ENCODE measurements around the gene FAM83D.
"Not testable (repeated sequence)": the region's sequence is repeated elsewhere in the genome, so short reads cannot be mapped to it uniquely, and the experiment has no call there.

The FAM83D gene

DNA sequence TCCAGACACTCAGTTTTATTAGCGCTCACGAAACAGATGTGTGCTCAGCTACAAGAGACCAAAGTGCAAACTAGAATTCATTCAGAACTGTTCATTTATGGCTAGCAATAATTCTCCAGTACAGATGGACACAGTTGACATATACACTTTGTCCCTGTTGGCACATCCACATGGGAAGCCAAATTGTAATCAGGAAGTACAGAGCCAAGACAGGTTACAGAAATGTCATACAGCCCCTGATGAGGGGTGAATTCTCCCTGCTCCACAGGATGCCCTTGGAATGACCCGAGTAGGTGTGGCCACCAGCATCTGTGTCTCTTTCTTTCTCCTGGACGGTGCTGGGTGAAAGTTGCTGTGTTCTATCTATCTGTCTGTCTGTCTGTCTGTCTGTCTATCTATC is 43.5 kb downstream of the FAM83D start:
- DNase-seq: no peak

DNA sequence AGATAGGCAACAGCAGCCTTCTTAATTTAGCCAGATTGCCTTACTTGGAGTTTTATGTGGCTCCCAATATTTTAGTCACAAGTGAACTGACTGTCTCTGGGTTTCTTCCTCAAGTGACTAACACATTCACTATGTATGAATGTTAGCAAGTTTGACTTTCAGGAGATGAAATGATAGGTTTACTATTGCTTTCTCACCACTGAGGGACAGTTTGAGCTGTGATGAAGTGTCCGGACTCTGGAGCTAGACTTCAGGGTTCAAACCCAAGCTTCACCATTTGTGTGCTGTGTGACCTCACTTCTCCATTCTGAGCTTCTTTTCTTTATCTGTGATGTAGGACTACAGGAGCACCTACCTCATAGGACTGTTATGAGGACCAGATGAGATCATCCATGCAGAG is 44.1 kb downstream of the FAM83D start:
- no peak for DNase-seq

DNA sequence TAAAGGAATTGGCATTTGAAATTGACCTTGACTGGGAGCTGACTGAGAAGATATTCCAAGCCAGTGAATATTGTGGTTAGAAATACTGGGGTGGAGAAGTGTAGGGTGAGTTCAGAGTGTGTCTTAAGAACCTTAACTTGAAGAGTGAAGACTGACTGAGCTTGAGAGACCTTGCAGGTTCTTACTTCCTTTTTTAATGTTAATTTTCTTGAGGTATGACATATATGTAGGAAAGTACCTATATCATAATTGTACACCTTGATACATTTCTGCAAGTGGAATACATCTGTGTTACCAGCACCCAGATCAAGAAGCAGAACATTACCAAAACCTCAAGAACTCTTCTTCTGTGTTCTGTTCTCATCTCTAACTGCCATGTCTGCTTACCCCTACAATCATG is 46.9 kb downstream of the FAM83D start:
- no peak for DNase-seq

DNA sequence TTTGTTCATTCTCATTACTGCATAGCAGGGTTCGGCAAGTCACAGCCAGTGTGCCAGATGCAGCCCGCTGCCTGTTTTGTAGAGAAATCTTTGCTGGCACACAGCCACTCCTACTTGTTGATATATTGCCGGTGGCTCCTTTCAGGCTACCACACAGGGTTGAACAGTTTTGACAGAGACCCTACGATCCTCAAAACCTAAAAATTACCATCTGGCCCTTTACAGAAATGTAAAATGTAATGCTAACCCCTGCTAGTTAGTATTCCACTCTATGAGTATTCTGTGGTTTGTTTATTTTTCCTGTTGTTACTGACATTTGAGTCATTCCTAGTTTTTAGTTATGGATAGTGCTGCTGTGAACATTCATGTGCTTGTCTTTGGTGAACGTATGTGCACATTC is 47.4 kb downstream of the FAM83D start:
- no peak for DNase-seq

DNA sequence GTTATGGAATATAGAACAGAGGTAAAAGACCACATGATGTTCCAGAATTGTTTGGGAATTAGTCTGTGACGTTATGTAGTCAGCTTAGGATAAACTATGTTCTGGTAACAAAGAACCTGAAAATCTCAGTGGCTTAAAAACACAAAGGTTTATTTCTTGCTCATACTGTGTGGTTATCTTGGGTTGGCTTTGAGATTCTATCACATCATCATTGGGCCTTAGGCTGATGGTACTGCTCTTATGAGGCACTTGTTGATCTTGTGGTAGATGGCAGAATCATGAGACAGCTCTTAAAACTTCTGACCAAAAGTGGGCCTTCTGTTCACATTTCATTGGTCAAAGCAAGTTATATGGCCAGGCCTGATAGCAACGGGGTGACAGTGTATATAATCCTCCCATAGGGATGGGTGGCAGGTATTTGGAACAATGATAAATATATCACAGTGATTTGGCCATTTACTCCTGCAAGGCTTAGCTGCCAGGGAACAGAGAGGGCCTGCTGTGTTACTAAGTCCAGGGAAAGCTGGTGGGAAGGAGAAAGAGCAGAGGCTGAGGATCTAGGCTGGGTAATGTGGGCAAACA is 49.4 kb downstream of the FAM83D start:
- DNase-seq: no peak

DNA sequence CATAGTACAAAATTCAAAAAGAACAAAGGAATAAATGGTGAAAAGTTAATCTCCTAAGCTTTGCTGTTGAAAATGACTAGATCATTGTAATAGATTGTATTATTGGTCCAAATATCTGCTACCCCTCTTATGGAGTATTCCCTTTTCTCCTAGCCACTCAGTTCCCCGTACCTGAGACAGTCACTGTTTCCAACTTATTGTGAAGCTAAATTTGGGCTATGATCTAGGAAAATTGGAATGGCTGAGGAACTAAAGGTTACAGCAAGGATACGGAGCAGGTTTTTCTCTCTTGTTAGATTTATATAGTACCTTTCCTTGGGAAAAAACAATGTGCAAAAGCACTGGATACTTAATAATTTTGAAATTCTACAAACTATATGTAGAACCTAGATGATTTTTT is 53.2 kb downstream of the FAM83D start:
- no peak for DNase-seq

DNA sequence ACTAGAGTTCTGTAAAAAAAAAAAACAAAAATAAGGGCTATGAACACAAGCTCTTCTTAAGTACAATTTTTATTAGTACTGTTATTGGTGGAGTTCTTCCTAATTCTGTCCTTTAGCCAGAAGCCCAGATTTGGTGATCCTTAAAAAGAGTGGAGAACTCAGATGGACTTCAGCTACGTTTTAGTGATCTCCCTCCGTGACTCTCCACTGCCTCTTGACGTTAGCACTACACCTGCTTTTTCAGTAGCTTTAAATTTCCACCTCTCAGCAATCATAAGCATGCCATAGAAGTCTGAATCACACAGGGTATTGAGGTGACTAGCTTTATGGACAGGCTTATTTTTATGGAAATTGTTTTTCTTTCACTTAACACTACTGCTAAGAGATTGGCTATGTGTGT is 53.6 kb downstream of the FAM83D start:
- no peak for DNase-seq

DNA sequence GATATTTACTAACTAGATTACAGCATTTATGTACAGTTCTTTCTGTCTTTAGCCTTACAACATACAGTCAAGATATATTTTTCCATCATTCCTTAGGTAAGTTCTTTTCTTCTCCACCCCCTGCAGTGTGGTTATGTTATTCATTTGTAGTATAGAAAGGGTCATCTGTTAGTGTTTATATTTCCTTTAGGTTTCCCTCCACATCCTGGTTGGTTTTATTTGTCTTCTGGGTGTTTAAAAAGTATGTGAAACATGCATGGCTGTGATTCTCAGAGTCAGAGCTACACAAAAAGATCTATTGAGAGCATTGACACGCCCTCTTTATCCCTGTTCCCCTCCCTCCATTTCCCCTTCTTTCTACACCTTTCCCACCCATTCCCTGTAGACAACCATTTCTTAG is 56.1 kb downstream of the FAM83D start:
- DNase-seq: no peak

DNA sequence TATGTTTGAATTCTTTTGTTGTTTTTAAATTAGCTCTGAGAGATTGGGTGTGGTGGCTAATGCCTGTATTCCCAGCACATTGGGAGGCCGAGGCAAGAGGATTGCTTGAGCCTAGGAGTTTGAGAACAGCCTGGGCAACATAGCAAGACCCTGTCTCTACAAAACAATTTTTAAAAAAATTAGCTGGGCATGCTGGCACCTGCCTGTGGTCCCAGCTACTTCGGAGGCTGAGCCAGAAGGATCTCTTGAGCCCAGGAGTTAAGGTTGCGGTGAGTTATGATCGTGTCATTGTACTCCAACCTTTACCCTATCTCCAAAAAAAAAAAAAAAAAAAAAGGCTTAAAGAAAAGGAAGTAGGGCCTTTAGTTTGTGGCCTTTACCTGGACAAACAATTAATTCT is 58.8 kb downstream of the FAM83D start:
- no peak for DNase-seq

DNA sequence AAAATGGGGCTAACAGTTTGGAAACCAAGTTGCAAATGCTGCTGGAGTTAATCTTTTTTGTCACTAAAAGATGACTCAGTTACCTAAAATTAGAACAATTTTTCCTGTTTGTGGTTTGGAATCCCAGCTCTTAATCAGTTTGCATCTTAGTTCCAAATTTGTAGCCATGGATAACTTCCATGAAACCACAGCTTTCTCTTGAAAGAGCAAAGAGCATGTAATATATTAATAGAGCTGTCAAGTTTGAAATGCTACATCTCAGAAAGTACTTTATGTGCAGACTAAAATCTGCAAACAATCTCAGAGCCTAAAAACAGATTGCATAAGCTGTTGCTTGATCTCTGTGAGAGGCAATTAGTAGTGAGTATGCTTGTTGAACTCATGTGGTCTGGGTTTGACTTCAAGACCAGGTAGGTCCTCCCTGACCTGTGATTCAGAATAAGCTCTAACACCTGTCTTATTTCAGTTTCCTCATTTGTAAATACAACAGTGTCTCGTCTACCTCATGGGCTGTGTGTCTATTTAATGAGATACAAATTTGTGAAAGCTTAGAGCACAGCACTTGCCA is 59.5 kb downstream of the FAM83D start:
- DNase-seq: no peak

DNA sequence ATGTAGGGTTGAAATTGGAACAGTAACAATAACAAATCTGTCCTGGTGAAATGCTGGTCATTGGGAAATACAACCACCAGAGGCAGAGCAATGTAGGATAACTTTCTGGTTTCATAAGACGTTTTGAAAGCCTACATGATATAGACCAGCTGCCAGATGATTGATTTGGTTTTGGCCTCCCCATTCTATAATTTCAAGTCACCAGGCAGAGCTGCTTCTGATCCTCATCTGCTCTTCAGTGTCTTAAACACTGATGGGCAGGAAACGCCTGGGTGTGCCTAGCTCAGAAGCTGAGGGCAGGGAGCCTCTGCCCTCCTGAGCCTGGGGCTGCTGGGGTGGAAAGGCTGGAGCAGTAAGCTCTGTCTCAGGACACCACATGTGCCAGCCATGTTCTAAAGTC is 60.4 kb downstream of the FAM83D start:
- DNase-seq: no peak

DNA sequence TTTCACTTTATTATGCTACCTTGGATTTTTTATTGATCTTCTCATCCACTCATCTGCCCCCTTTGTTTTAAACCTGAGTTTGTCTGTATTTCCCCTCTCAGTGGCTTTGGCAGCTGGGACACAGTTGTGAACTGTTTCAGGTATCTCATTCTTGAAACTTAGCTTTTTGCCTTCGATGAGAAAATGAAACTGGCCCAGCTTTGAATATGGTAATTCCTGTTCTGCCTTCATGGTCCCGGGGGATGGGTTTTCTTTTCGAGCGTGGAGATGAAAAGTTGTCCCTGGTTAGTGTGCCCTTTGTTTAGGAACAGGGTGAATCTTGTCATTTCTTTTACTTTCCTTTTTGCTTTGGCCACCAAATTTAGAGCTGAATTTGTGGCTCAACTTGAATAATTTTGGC is 61.6 kb downstream of the FAM83D start:
- no peak for DNase-seq

DNA sequence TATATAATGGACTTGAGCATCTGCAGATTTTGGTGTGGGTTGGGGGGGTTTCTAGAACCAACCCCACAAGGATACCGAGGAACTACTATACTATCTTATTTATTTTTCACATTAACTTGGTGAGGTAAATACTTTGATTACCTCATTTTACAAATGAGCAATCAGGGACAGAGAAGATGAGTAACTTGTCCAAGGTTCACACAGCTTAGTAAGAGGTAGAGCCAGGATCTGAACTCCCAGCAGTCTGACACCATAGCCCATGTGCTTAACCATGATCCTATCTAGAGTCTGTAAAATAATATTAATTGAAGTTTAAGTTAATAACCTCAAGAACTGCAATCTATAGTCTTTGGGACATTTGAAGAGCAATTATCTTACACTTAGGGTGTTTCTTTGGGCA is 64.5 kb downstream of the FAM83D start:
- no peak for DNase-seq

DNA sequence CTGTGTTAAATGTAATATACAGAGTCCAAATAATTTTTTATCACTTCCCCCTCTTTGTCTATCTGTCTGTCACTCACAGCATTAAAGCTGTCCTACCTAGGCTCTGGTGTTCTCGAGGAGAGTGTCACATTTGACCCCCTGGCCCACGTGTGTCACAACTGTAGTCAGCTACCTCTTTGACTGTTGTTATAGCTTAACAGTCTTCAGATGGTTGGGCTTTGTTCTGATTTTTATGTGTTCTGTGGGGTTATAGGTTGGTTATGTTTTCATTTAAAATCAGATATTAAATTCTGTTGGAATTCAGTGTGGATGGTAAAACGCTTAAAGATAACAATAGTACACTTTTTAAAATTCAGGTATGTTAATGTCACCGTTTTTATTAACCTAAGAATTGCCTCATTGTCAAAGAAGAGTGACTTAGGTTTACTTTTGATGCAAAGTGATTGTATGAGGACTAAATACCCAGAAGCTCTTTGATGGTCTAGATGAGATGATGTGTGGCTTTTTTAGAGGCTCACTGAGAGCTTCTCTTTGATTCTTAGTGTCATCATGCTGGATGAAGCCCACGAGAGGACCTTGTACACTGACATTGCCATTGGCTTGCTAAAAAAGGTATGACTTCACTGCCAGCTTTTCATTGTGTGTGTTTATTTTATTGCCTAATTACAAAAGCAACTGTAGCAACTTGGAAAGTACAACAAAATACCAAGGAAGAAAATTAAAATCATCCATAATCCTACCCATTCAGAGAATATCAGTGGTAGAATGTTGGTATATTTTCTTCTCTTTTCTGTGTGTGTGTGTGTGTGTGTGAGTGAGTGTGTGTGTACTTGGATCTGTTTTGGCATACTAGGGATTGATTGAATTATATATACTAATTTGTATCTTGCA is 65.8 kb downstream of the FAM83D start:
- DNase-seq: no peak

DNA sequence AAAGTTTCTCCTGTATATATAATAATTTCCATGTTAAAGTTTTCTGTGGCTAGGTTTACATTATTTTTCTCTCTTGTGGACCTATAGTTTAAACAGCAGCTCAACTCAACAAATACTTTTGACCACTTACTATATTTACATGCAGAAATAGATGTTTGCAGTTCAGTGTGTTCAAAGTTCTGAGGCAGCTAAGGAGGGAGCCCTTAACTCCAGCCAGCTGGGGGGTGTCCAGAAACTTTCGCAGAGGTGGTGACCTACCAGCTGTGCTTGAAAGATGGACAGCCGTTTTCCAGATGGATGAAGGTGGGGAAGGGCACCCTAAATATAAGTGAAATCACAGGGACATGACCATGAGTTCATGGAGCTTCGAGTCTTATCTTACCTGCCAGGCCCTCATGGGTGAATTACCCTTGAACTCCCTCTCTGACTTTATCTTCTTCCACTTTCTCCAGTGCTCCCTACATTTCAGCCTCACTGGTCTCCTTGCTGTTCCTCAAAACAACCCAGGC is 69.4 kb downstream of the FAM83D start:
- DNase-seq: no peak

DNA sequence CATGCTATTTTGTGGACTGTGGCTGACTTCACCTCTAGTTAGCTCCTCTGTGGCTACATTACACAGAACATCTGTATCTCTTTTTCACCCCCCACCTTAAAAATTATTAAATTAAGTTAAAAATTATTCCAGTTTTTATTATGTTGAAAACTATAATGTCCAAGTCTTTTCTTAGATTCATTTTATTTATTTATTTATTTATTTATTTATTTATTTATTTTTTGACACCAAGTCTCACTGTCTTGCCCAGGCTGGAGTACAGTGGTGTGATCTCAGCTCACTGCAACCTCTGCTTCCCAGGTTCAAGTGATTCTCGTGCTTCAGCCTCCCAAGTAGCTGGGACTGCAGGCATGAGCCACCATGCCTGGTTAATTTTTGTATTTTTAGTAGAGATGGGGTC is 70.6 kb downstream of the FAM83D start:
- not testable (repeated sequence) for DNase-seq

DNA sequence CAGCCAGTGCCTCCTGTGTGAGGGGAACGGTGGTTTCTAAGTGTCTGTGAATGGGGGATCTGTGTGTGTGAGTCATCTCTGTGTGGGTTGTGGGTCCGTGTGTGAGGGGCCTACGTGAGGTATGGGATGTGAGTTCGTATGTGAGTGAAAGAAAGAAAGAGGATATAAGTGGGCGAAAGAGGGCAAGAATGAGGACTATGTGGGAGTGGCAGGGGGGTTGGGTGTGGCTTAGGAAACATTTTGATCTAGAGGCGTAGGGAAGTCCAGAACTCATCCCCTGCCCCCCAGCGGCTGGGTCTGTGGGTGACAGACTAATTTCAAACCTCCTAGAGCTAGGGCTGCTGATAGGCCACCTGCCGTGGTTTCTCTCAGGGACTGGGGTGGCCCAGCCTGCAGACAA is 71.4 kb downstream of the FAM83D start:
- DNase-seq: no peak

DNA sequence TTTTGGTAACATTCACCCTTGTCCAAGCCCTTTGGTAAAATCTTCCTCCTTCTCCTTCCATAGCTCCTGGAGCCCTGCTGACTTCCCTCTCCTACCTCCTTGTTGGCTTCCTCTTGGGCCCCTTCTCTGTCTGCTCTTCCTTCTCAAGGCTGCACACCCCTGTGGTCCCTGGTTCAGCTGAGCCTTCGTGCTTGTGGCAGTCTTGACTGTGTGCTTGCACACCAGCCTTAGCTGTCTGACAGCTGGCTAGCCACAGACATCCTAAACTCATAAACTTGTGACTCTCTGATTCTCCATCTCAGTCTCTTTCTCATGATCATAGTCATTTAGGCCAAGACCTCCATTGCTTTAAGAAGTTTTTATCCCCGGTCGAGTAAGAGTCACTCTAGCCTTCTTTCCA is 73.0 kb downstream of the FAM83D start:
- DNase-seq: no peak

DNA sequence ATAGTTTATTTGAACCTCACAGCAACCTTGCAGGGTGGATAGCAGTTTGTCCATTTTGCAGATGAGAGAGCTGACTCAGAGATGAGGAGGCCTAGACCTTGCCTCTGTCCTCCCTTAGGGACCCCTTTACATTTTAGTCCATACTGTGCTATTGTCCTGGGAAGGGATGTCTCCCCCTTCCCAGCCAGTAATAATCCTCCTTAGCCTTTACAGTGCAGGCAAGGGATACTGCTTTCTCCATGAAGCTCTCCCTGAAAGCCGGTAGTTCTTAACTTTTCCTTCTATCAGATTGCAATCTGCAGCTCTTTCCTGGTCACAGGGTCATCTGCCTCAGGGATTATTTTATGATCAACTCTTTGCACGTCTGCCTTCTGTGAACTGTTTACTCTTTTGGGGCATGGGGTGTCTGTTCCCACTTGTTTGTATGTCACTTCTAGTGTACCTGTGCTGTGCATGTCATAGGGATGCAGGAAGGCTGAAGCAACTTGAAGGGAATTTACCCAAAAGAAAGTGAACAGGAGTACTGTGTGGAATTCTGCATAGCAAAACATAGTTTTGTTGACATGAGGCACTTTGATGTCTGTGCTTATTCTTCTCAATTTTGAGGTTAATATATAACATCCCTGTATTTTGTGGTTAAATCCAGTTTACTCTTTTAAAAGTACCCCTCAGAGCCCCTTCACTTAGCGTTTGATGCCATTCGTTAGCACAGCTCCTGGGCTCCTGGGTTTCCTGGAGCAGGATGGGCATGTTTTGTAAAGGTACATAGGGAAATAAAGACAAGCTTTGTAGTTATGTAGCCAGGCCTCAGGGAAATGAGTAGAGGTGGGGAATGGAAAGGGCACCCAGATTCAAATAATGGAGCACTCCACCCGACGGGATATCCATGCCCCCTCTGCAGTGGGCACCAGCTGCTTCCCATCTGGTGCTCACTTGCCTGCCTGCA is 74.0 kb downstream of the FAM83D start:
- no peak for DNase-seq
